ENCODE results near the gene REX1BD.

GRCh38 chr19:18580311-18580710 lies 8.3 kb upstream of the REX1BD start:
- no peak for TF ChIP-seq POLR2AphosphoS5 (IDR thresholded peaks at IDR 0.05; ENCODE audit: low read depth)
- TF ChIP-seq CTCF (IDR thresholded peaks at IDR 0.05; ENCODE audit: insufficient read depth, low read length): no peak

Measured in HL-60 (cell line).